ENCODE measurements around the gene TMEM59L.

DNA sequence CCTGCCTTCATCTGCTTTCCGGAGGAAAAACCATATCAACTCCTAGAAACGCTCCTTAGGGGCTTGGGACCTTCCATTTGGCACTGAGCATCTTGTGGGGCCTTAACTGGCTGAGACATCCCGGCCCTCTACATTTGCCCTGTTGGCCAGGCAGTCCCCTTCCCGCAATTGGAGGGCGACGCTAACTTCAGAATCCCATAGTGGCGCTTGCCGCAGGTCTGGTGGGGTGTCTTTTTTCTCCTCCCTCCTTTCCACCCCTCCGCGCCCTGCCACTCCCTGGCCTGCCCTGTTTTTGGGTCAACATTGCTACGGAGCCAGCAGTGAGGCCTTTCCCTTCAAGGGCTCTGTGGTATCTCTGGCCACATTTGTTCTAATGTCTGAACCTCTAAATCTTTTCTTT lies 57.2 kb downstream of the TMEM59L start:
- TF ChIP-seq, protein P1, sequence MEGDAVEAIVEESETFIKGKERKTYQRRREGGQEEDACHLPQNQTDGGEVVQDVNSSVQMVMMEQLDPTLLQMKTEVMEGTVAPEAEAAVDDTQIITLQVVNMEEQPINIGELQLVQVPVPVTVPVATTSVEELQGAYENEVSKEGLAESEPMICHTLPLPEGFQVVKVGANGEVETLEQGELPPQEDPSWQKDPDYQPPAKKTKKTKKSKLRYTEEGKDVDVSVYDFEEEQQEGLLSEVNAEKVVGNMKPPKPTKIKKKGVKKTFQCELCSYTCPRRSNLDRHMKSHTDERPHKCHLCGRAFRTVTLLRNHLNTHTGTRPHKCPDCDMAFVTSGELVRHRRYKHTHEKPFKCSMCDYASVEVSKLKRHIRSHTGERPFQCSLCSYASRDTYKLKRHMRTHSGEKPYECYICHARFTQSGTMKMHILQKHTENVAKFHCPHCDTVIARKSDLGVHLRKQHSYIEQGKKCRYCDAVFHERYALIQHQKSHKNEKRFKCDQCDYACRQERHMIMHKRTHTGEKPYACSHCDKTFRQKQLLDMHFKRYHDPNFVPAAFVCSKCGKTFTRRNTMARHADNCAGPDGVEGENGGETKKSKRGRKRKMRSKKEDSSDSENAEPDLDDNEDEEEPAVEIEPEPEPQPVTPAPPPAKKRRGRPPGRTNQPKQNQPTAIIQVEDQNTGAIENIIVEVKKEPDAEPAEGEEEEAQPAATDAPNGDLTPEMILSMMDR (IDR thresholded peaks at IDR 0.05) = no peak
- no peak for TF ChIP-seq POLR2A (IDR thresholded peaks at IDR 0.05)
